MG63 (cell line): ENCODE data around the gene TSPAN3. TPM values are rescaled to one million over a fixed set of nuclear protein-coding genes. Genes with fewer than 3 reads are reported as not detected.

Experiments used
- DNase-seq: peaks from one replicate; pipeline ENCODE4 v3.0.0-alpha.2; 2020
- H3K27me3 ChIP-seq: fragments of 250-450 bp; sonication (Bioruptor Pico); 2 replicates; pipeline ENCODE4 v1.5.1; 2020; ENCODE audit warnings: mild to moderate bottlenecking, moderate library complexity
- H3K36me3 ChIP-seq: fragments of 250-450 bp; sonication (Bioruptor Pico); 2 replicates; pipeline ENCODE4 v1.5.1; 2020; ENCODE audit warnings: mild to moderate bottlenecking, moderate library complexity
- H3K4me3 ChIP-seq: fragments of 250-450 bp; sonication (Bioruptor Pico); 2 replicates; pipeline ENCODE4 v1.5.1; 2020; ENCODE audit warnings: mild to moderate bottlenecking, moderate library complexity
- H3K9me3 ChIP-seq: fragments of 250-450 bp; sonication (Bioruptor Pico); 2 replicates; pipeline ENCODE4 v1.5.1; 2020; ENCODE audit warnings: mild to moderate bottlenecking, moderate library complexity
- total RNA-seq: library from RNA; depleted of rRNA; stranded (reverse); fragments of >200 nt; shearing (Covaris generic); gene quantifications from 2 replicates; pipeline ENCODE4 v1.2.3, GENCODE V29; 2014; ENCODE audit warnings: low replicate concordance

Gene TSPAN3
- total RNA-seq, 1 experiment from 2014 or later, result 239 TPM

DNA sequence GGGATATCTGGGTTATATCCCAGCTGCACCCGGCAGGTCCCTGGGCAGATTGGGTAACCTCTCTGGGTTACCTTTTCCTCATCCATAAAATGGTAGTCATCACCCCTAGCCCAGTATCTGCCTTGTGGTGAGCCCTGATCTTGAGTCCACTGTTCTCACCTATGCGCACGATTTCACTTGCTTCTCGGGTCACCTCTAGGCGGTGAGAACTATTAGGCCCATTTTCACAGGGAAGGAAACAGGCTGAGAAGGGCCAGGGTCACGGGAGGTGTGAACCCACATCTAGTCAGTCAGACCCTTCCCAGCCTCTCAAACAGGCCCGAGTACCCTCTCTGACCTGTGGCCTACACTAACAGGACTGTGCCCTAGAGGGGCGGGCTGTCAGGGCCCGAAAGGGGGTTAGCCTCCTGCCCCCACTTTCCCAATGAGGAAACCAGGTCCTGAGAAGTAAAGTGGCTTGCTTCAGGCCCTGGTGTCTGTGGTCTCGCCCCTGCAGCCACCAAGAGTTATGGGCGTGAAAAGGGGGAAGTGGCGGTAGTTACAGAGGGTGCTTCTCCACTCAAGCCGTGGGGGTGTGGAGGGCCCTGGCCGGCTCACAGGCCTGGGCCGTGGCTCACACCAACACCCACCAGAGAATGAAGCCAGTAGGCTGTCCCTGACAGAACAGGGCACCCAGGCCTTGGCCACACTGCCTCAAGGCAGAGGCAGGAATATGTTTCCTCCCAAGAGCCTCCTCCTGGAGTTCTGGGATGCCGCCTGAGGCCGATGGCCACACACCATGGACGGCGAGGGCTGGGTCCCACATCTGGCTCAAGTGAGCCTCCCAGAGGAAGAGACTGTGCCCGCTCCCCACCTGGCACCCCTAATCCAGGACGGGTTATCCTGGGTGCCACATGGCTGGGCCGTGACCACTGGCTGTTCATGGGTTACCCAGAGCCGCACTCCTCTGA is 56.5 kb downstream of the TSPAN3 start:
- Histone ChIP-seq H3K27me3 (no peaks in the 10 kb centered on the region), H3K9me3 (no peaks in the 10 kb centered on the region), H3K4me3 (no peak overlapping the region), H3K36me3 (no peaks in the 10 kb centered on the region)
- DNase-seq, result no peak

DNA sequence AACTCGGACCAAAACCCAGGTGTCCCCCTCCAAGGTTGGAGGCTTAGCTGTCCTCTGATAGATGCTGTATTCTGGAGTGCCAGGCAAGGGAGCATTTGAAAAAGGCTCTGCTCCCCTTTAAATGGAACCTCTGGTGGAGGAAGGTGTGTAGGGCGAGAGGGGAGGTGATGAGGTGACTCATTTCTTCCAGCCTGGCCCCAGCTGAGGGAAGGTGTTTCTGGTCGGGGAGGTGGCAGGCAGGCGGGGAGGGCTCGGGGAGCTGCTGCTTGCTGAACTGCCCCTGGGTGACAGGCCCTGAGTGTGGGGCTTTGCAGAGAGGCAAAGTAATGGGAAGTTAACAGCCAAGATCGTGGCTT is 57.2 kb downstream of the TSPAN3 start:
- H3K27me3 ChIP-seq, result no peaks in the 10 kb centered on the region
- DNase-seq, result no peak

DNA sequence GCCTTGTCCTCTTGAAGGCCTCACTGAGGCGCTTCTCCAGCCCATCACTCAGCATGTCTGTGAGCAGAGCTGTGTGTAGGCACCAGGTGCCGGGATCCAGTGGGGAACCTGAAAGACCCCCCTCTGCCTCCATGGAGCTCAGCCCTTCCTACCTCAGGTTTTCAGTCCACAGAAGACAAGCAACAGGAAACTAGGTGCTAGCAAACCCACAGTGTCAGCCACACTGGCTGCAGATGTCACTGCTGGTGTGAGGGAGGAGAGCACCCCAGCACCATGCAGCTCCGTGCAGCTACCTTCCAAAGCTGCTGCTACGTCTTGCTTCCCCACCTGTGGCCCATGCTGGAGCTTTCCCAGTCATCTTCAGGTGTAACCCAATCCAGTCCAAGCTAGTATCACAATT is 58.0 kb downstream of the TSPAN3 start:
- Histone ChIP-seq H3K27me3 (no peaks in the 10 kb centered on the region), H3K36me3 (no peaks in the 10 kb centered on the region), H3K9me3 (no peaks in the 10 kb centered on the region), H3K4me3 (no peak overlapping the region)
- DNase-seq, result no peak

More for the DNA sequence above, 57.2 kb downstream of the TSPAN3 start:
- H3K36me3 ChIP-seq, result no peaks in the 10 kb centered on the region
- no peak overlapping the region for H3K4me3 ChIP-seq
- no peaks in the 10 kb centered on the region for H3K9me3 ChIP-seq

DNA sequence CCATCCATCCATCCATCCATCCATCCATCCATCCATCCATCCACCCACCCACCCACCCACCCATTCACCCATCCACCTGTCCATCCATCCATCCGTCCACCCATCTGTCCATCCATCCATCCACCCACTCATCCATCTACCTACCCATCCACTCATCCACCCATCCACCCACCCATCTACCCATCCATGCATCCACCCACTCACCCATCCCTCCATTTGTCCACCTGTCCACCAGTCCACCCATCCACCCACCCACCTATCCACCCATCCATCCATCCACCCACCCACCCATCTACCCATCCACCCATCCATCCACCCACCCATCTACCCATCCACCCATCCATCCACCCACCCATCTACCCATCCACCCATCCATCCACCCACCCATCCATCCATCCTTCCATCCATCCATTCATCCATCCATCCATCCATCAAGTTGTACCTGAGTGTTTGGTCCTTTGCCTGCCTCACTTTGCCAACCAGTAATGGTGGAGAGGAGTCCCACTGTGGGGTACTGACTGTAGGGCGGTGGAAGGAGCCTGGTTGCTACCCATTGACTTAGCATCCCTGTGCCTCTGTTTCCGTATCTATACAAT is 58.7 kb downstream of the TSPAN3 start:
- Histone ChIP-seq H3K27me3 (no peaks in the 10 kb centered on the region), H3K9me3 (no peaks in the 10 kb centered on the region), H3K36me3 (no peaks in the 10 kb centered on the region), H3K4me3 (no peak overlapping the region)
- no peak for DNase-seq

DNA sequence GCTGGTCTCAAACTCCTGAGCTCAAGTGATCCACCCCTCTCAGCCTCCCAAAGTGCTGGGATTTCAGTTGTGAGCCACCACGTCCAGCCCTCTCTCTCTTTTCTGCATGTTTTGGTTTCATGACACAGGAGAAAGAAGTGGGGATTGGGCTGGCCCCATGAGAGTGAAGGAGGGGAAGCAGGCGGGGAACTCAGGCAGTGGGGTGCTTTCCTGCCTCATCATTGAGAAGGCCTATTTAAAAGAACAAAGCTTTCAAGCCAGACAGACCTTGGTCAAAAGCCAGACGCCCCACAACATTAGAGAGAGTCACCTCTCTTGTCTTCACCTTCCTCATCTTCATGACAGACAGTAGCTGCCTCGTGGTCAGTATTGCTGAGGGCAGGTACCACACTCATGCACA is 60.1 kb downstream of the TSPAN3 start:
- no peak overlapping the region for H3K4me3 ChIP-seq
- no peaks in the 10 kb centered on the region for H3K36me3 ChIP-seq
- DNase-seq, result no peak
- no peaks in the 10 kb centered on the region for H3K9me3 ChIP-seq
- no peaks in the 10 kb centered on the region for H3K27me3 ChIP-seq

DNA sequence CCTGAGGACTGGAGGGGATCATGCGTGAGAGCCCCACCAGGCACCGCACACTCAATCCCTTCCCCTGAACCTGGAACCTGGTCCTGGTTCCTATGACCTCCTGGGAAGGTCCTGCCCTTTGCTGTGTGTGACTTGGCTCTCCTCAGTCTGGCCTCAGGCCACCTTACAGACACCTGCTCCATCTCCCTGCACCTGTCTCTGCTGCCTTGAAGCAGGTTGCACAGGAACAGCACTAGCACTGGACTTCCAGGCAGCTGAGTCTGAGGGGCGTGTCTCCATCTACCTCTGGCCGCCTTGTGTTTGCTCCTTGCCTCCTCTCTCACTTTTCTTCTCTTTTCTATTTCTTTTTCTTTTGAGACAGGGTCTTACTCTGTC is 60.6 kb downstream of the TSPAN3 start:
- Histone ChIP-seq H3K4me3 (no peak overlapping the region), H3K27me3 (no peaks in the 10 kb centered on the region), H3K9me3 (no peaks in the 10 kb centered on the region), H3K36me3 (no peaks in the 10 kb centered on the region)
- DNase-seq, result no peak

DNA sequence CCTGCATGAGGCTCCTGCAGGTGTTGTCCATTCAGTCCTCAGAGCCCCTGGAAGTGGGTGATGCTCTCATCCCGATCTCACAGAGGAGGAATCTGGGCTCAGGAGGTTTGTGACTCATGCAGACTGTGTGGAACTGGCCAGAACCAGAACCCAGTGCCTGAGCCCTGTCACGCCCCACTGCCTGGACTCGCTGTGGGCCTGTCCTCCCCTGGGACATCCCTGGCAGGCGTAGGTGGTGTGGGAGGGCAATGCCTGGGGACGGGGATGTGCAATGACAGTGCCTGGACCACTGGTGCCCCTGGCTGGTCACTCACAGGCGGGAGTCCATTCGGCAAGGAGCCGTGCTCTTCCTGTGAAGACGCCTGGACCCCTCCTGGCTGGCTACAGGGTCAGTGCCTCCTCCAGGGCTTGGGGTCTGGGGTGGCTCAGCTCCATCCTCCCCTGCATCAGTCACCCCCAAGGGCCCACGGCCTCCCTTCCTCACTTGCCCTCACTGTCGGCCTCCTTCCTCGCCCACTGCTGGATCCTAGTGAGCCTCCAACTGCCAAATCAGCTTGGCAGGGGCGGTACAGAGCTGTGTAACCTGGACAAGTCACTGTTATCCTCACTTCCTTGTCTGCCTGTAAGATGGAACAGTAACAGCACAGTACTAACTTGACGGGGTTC is 61.1 kb downstream of the TSPAN3 start:
- peak; percentile 27 for DNase-seq
- Histone ChIP-seq H3K36me3 (no peaks in the 10 kb centered on the region), H3K27me3 (no peaks in the 10 kb centered on the region), H3K4me3 (no peak overlapping the region), H3K9me3 (no peaks in the 10 kb centered on the region)

DNA sequence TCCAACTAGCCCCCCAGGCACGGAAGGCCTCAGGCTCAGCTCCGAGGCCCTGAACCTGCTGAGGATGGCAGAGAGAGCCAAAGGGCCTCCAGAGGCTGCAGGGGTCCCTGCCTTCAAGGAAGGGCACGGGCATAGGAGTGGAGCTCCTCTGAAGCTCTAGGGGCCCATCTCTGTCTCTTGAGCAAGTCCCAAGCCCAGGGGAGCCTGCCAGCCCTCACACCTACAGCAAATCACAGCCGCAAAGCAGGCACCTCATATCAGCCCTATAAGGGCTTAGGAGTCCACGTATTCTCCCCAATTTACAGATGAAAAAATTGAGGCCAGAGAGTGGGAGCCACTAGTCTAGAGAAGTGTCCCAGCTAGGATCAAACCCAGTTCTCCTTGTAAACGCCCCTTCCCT is 61.7 kb downstream of the TSPAN3 start:
- Histone ChIP-seq H3K9me3 (no peaks in the 10 kb centered on the region), H3K4me3 (no peak overlapping the region), H3K36me3 (no peaks in the 10 kb centered on the region), H3K27me3 (no peaks in the 10 kb centered on the region)
- DNase-seq, result no peak

DNA sequence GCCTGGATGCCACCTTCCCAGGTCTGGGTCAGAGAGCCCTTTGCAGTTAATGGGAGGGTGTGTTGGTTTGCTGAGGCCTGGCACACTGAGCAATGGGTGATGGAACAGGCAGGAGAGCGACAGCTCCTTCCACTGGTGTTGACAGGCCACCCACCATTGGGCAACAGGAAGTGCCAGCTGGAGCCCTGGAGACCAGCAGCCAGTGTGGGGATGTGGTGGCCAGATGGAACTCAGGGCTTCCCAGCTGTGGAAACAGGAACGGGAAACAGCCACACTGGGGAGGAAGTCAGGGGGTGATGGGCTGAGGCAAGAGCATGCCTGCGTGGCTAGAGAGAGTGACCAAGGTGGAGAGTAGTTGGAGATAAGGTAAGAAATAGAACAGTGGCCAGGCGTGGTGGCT is 66.7 kb downstream of the TSPAN3 start:
- no peak for DNase-seq
- H3K9me3 ChIP-seq, result no peaks in the 10 kb centered on the region
- no peaks in the 10 kb centered on the region for H3K36me3 ChIP-seq

DNA sequence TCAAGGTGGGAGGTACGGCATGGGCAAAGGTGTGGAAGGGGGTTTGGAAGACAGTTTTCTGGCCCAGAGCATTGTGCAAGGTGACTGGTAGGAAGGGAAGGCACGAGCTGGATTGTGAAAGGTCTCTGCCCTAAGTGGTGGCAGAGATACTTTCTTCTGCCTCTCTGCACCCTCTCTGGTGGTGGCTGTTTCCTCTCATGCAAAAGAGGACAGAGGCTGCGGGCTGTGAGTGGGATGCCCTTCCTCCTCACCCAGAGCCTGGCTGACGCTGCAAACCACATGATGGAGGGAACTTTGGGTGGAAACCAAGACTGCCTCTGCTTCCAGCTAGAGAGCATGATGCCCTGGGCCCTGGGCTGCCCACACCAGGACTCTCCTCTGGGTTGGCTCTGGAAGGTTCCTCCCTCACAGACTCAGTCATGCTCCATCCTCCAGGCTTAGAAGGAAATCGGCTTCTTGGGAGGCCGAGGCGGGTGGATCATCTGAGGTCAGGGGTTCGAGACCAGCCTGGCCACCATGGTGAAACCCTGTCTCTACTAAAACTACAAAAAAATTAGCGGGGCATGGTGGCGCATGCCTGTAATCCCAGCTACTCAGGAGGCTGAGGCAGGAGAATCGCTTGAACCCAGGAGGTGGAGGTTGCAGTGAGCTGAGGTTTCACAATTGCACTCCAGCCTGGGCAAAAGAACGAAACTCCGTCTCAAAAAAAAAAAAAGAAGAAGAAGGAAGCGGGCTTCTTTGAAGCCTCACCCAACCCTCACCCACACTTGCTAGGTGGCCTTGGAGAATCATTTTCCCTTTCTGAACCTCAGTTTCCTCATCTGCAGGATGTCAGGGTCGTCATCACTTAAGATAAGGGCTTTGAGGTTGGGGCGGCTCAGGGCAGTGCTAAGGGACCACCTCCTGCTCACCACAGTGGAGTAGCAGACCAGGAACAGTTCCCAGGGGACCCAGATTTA is 67.7 kb downstream of the TSPAN3 start:
- DNase-seq, result no peak
- Histone ChIP-seq H3K4me3 (no peak overlapping the region), H3K27me3 (no peaks in the 10 kb centered on the region), H3K36me3 (no peaks in the 10 kb centered on the region), H3K9me3 (no peaks in the 10 kb centered on the region)

More for the DNA sequence above, 66.7 kb downstream of the TSPAN3 start:
- Histone ChIP-seq H3K4me3 (no peak overlapping the region), H3K27me3 (no peaks in the 10 kb centered on the region)

DNA sequence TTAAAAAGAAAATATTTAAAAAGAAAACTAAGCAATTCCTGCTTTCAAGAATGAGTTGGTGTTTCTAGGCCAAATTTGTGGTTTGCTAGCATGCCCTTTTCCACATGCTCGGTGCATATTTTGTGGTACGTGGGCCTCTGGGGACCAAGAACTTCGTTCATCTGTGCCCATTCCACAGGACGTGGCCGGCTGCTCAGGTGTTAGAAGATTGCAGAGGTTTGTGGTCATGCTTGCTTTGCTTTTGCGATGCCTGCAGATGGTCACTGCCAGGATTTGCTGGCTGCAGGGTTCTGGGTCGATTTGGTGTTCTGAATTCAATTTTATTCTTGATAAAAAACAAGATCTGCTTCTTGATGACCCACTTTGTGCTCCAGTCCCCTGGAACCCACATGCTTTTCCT is 68.5 kb downstream of the TSPAN3 start:
- no peaks in the 10 kb centered on the region for H3K36me3 ChIP-seq
- H3K27me3 ChIP-seq, result no peaks in the 10 kb centered on the region
- no peak overlapping the region for H3K4me3 ChIP-seq
- H3K9me3 ChIP-seq, result no peaks in the 10 kb centered on the region
- DNase-seq, result no peak

DNA sequence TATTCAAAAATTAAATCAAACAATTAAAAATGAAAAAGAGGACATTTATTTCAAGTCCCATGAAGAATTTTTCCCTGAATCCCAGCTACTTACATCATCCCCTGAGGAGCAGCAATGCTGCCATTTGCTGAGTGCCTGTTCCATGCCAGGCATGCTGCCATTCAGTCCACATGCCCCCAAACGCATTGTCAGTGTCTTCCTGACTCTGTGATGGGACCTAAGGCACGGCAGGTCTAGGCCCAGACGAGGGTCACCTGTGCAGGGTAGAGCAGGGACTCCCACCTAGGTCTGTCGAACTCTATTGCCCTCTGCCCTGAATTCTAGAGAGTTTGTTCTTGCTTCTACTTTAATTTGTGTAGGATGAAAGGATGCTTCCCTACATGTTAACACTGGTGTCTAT is 68.9 kb downstream of the TSPAN3 start:
- DNase-seq, result no peak
- H3K36me3 ChIP-seq, result no peaks in the 10 kb centered on the region
- H3K27me3 ChIP-seq, result no peaks in the 10 kb centered on the region
- H3K9me3 ChIP-seq, result no peaks in the 10 kb centered on the region
- no peak overlapping the region for H3K4me3 ChIP-seq

DNA sequence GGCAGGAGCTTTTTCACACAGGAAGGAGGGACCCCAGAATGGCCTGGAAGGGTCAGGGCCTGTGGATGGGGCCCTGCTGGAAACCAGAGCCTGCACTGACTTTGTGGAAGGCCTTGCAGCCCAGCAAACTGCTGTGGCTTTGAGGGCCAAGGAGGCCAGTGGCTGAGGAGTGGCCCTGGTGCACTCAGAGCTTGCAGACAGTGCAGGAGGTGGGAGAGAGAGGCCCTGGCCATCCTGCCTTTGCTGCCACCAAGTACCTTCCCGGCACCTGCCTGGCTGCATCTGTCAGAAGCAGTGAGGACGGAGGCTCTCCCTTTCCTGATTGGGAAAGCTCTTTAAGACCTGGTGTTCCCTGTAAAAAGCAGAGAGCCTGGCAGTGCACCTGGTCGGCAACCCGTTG is 69.6 kb downstream of the TSPAN3 start:
- no peak for DNase-seq
- Histone ChIP-seq H3K36me3 (no peaks in the 10 kb centered on the region), H3K27me3 (no peaks in the 10 kb centered on the region), H3K9me3 (no peaks in the 10 kb centered on the region), H3K4me3 (no peak overlapping the region)

DNA sequence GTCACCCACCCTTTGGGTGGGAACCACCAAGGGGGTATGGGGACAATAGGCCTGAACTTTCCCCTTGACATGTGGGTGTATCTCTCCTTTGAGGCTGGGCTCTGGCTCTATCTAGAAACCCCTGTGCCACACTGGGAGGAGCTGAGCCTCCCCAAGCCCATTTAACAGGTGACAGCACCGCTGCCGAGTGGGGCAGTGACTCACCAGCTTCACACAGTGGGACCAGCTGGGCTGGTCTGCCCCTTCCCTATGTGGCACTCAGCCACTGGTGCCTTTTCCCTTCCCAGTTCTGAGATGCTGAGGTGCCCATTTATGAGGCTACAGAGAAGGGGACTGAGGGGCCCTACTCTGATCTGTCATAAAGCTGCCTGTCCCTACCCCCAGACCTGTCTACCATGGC is 70.9 kb downstream of the TSPAN3 start:
- no peak for DNase-seq
- Histone ChIP-seq H3K27me3 (no peaks in the 10 kb centered on the region), H3K36me3 (no peaks in the 10 kb centered on the region), H3K4me3 (no peak overlapping the region), H3K9me3 (no peaks in the 10 kb centered on the region)

DNA sequence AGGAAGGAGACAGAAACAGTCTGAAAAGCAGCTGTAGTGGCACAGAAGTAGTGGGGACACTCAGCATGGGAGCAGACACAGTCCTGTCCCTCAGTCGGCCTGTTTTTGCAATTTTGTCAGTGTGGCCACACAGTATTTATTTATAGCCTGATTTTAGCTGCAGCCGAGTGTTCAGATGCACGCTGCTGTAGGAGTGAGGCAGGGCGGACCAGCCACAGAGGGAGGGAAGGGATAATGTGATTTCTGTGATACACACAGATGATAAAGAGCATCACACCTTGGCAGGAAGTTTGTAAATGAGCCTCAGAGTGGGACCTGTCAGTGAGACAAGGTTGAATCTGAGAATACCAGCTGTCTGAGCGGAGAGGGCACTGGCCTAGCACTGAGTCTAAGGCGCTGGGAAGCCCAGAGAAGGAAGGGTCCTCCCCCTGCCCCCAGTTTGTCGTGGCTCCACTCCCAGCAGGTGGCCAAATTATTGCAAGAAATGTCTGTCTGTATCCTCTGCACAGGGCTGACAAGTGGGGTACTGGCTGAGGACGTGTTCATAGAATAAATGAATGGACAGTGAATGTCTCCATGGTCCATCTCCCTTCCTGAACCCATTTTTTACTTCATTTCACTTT is 72.1 kb downstream of the TSPAN3 start:
- H3K36me3 ChIP-seq, result no peaks in the 10 kb centered on the region

More for the DNA sequence above, 72.1 kb downstream of the TSPAN3 start:
- Histone ChIP-seq H3K27me3 (no peaks in the 10 kb centered on the region), H3K4me3 (no peak overlapping the region), H3K9me3 (no peaks in the 10 kb centered on the region)
- no peak for DNase-seq
